Activated CD4-positive, alpha-beta T cell treated with anti-CD3 and anti-CD28 coated beads, Interleukin-2, amount 10 ng/mL, durations not matched to agents 7 days and 5 days (primary cell): ENCODE results near the gene LYRM2. TPM values are rescaled to one million over a fixed set of nuclear protein-coding genes. Genes with fewer than 3 reads are reported as not detected.
"Not testable (repeated sequence)": the region's sequence is repeated elsewhere in the genome, so short reads cannot be mapped to it uniquely, and the experiment has no call there.

Experiments used
- CTCF ChIA-PET: fragments of 350-600 bp; sonication (Branson Sonifier 250); formaldehyde crosslinking; loops from one replicate; lab custom pipeline; 2021; ENCODE audit warnings: antibody characterized with exemption; lab: Charles Lee
- POLR2A ChIA-PET: fragments of 350-600 bp; sonication (Branson Sonifier 250); formaldehyde crosslinking; loops from one replicate; lab custom pipeline; 2021; ENCODE audit warnings: antibody characterized with exemption; lab: Charles Lee
- DNase-seq: peaks from one replicate; pipeline ENCODE4 v3.0.0-alpha.2; 2020
- H3K27ac Mint-ChIP-seq: one replicate; pipeline ENCODE4 v1.8.0; 2021; ENCODE audit warnings: mild to moderate bottlenecking, moderate library complexity, mixed read lengths
- H3K27me3 Mint-ChIP-seq: one replicate; pipeline ENCODE4 v1.8.0; 2021; ENCODE audit warnings: mixed read lengths
- H3K36me3 Mint-ChIP-seq: one replicate; pipeline ENCODE4 v1.8.0; 2021; ENCODE audit warnings: low read depth, mixed read lengths
- H3K4me1 Mint-ChIP-seq: one replicate; pipeline ENCODE4 v1.8.0; 2021; ENCODE audit warnings: mixed read lengths
- H3K4me3 Mint-ChIP-seq: one replicate; pipeline ENCODE4 v1.8.0; 2021; ENCODE audit warnings: mild to moderate bottlenecking, moderate library complexity, mixed read lengths
- H3K9me3 Mint-ChIP-seq: one replicate; pipeline ENCODE4 v1.8.0; 2021; ENCODE audit warnings: mixed read lengths
- total RNA-seq, 2 experiments: library from RNA; stranded (reverse); gene quantifications; one replicate each; pipeline ENCODE4 v1.2.3, GENCODE V29; 2021

The LYRM2 gene
- total RNA-seq, 2 experiments from 2014 or later, result 28.0 to 32.0 TPM

DNA sequence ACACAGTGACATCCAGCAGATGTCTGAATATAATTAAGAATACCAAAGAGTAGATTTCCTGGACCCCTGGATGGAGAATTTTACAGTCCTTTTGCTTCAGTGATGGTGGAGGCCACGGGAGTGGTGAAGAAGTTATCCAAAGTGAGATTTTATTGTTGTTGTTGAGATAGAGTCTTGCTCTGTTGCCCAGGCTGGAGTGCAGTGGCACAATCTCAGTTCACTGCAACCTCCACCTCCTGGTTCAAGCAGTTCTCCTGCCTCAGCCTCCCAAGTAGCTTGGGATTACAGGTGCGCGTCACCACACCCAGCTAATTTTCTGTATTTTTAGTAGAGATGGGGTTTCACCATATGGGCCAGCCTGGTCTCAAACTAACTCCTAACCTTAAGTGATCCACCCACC lies 3.0 kb upstream of the LYRM2 start:
- H3K9me3 Mint-ChIP-seq, POLR2A ChIA-PET, H3K27ac Mint-ChIP-seq, DNase-seq, H3K4me3 Mint-ChIP-seq, H3K27me3 Mint-ChIP-seq: not testable (repeated sequence)
- H3K36me3 Mint-ChIP-seq, result peaks cover 49% of the 10 kb centered on the region
- H3K4me1 Mint-ChIP-seq, result peaks cover 28% of the 10 kb centered on the region
- CTCF ChIA-PET, result interaction anchor here (0.5 to 1.9 kb wide), 2 partner anchors 10 to 562 kb away, joined by 4 to 6 read pairs; no protein-coding TSS in a partner anchor

DNA sequence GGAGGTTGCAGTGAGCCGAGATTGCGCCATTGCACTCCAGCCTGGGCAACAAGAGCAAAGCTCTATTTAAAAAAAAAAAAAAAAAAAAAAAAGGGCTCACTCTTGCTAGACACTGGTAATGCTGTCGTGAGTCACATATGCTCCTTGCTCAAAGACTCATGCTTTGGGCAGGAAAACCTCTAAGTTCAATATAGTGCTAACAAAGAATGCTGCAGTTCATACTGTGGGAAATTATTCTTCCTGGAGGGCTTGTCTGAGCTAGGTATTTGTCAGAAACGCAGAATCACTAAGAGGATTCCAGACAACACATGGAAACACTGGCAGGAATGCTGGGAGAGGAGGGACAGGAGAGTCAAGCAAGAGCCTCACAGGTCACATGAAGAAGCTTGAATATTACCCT lies 2.3 kb upstream of the LYRM2 start:
- H3K4me3 Mint-ChIP-seq, result no peak overlapping the region
- ChIA-PET CTCF (interaction anchor here (0.6 kb wide), 1 partner anchor 1014 kb away, joined by 3 read pairs; no protein-coding TSS in a partner anchor), POLR2A (no interaction called here)
- H3K27ac Mint-ChIP-seq, result no peak overlapping the region
- H3K9me3 Mint-ChIP-seq, result no peaks in the 10 kb centered on the region
- DNase-seq, result no peak
- H3K27me3 Mint-ChIP-seq, result no peaks in the 10 kb centered on the region
- H3K36me3 Mint-ChIP-seq, result peaks cover 51% of the 10 kb centered on the region
- peaks cover 35% of the 10 kb centered on the region for H3K4me1 Mint-ChIP-seq

DNA sequence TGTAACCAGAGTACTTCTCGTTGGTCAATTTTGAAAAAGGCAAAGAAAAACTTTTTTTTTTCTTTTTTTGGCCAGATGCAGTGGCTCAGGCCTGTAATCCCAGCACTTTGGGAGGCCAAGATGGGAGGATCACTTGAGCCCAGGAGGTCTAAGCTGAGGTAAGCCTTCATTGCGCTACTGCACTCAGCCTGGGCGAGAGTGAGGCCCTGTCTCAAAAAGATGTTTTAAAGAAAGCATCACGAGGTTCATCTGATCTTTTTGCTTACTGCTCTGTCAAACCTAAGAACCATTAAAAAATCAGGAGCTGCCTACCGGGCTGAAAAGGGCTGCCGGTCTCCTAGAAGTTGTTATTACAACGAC lies 607 bp downstream of the LYRM2 start:
- H3K27me3 Mint-ChIP-seq, result no peaks in the 10 kb centered on the region
- H3K4me1 Mint-ChIP-seq, result peaks cover 39% of the 10 kb centered on the region
- POLR2A ChIA-PET, result no interaction called here
- peak overlapping the region; percentile 98 for H3K27ac Mint-ChIP-seq
- DNase-seq, result no peak
- peaks cover 47% of the 10 kb centered on the region for H3K36me3 Mint-ChIP-seq
- CTCF ChIA-PET, result interaction anchor here (0.6 to 1.9 kb wide), 8 partner anchors 10 to 266 kb away, joined by 3 to 5 read pairs (median 4); partner anchors contain the start of gene ANKRD6
- peak overlapping the region; percentile 93 for H3K4me3 Mint-ChIP-seq
- no peaks in the 10 kb centered on the region for H3K9me3 Mint-ChIP-seq

DNA sequence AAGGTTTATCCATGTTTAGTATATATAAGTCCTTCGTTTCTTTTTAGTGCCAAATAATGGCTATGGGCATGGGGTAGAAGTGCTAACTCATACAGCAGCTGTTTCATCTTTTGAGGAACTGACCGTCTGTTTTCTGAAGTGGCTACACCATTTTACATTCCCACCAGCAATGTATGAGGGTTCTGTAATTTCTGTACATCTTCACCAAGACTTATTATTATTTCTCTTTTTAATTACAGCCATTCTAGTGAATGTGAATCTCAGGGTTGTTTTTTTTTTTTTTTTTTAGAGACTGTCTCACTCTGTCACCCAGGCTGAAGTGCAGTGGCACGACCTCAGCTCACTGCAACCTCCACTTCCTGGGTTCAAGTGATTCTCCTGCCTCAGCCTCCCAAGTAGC lies 2.1 kb downstream of the LYRM2 start:
- not testable (repeated sequence) for H3K9me3 Mint-ChIP-seq
- H3K4me1 Mint-ChIP-seq, result peaks cover 39% of the 10 kb centered on the region

DNA sequence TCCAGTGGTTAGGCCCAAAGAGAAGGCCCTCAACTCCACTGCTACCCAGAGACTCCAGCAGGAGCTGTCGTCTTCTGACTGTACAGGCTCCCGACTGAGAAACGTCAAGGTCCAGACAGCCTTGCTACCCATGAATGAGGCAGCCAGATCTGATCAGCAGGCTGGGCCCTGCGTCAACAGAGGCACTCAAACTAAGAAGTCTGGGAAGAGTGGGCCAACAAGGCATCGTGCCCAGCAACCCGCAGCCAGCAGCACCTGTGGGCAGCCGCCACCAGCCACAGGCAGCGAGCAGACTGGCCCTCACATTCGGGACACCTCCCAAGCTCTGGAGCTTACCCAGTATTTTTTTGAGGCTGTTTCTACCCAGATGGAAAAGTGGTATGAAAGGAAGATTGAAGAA lies 8.1 kb downstream of the LYRM2 start:
- no peaks in the 10 kb centered on the region for H3K27me3 Mint-ChIP-seq
- H3K9me3 Mint-ChIP-seq, result no peaks in the 10 kb centered on the region
- peaks cover 17% of the 10 kb centered on the region for H3K36me3 Mint-ChIP-seq
- POLR2A ChIA-PET, result no interaction called here
- H3K4me1 Mint-ChIP-seq, result peaks cover 2% of the 10 kb centered on the region
- H3K27ac Mint-ChIP-seq, result peak overlapping the region; percentile 15
- CTCF ChIA-PET, result interaction anchor here (0.5 to 0.6 kb wide), 2 partner anchors 238 to 811 kb away, joined by 3 read pairs; no protein-coding TSS in a partner anchor
- no peak overlapping the region for H3K4me3 Mint-ChIP-seq
- DNase-seq, result no peak

More for the DNA sequence above, 2.1 kb downstream of the LYRM2 start:
- peaks cover 46% of the 10 kb centered on the region for H3K36me3 Mint-ChIP-seq
- CTCF ChIA-PET, H3K27me3 Mint-ChIP-seq, DNase-seq, H3K4me3 Mint-ChIP-seq, POLR2A ChIA-PET: not testable (repeated sequence)
- H3K27ac Mint-ChIP-seq, result peak overlapping the region; percentile 16

DNA sequence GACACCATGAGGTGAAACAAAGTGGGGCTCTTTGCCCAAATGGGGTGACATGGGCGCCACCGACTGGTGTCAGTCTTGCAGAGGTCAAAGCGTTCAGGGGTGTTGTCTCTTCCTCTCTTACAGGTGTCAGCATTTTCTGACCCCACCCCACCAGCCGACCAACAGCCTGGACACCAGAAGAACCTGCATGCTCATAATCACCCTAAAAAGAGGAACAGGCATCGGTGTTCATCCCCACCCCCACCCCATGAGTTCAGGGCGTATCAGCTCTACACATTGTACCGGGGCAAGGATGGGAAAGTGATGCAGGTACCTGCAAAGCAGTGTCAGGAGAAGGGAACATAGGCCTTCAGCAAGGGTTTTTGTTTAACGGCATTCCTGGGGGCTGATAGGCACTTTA lies 14.8 kb downstream of the LYRM2 start:
- H3K27ac Mint-ChIP-seq, result no peak overlapping the region
- ChIA-PET POLR2A (no interaction called here), CTCF (interaction anchor here (2.0 kb wide), 1 partner anchor 14 kb away, joined by 5 read pairs; the partner anchor contains the start of gene LYRM2)
- no peaks in the 10 kb centered on the region for H3K27me3 Mint-ChIP-seq
- no peak for DNase-seq
- no peaks in the 10 kb centered on the region for H3K4me1 Mint-ChIP-seq
- no peaks in the 10 kb centered on the region for H3K36me3 Mint-ChIP-seq
- H3K9me3 Mint-ChIP-seq, result no peaks in the 10 kb centered on the region
- no peak overlapping the region for H3K4me3 Mint-ChIP-seq

DNA sequence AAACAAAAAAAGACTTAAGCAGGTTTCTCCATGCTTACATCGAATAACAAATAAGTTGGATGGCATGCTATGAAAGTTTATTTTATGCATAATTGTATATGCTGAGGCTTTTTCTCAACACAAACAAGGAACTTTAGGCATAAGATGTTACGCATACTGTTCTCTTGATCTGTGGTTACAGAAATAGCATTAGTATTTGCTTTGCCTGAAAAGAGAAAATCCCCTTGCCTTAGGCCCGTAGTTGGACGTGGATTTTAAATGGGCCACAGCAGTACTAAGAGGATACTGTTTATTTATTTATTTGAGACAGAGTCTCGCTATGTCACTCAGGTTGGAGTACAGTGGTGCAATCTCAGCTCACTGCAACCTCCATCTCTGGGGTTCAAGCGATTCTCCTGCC lies 19.0 kb downstream of the LYRM2 start:
- no peaks in the 10 kb centered on the region for H3K9me3 Mint-ChIP-seq
- ChIA-PET CTCF (no interaction called here), POLR2A (no interaction called here)
- H3K4me3 Mint-ChIP-seq, result no peak overlapping the region
- DNase-seq, result no peak
- no peak overlapping the region for H3K27ac Mint-ChIP-seq
- no peaks in the 10 kb centered on the region for H3K36me3 Mint-ChIP-seq
- H3K27me3 Mint-ChIP-seq, result no peaks in the 10 kb centered on the region
- H3K4me1 Mint-ChIP-seq, result no peaks in the 10 kb centered on the region

DNA sequence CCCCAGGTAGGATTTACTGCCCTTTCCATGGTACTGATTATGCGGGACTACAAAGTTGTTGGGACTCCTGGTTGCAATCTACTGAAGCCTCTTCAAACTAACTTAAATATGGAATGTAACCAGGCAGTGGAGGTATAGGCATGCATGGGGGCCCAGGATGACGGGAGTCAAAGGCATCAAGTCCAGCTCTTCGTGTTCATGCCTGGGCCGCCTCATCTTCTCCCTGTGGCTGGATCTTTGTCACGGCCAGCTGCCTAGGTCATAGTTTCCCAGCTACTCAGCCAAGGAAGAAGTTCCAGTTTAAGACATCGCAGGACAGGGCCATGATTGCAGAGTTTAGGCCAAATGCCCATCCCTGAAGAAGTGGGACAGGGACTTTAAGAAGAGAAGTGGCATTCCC lies 20.5 kb downstream of the LYRM2 start:
- no peaks in the 10 kb centered on the region for H3K9me3 Mint-ChIP-seq
- no peak for DNase-seq
- ChIA-PET CTCF (interaction anchor here (1.1 to 2.1 kb wide), 2 partner anchors 20 to 185 kb away, joined by 3 to 4 read pairs; partner anchors contain the start of genes ANKRD6 and LYRM2), POLR2A (no interaction called here)
- H3K27me3 Mint-ChIP-seq, result no peaks in the 10 kb centered on the region
- no peaks in the 10 kb centered on the region for H3K4me1 Mint-ChIP-seq
- H3K27ac Mint-ChIP-seq, result no peak overlapping the region
- H3K4me3 Mint-ChIP-seq, result no peak overlapping the region
- no peaks in the 10 kb centered on the region for H3K36me3 Mint-ChIP-seq

DNA sequence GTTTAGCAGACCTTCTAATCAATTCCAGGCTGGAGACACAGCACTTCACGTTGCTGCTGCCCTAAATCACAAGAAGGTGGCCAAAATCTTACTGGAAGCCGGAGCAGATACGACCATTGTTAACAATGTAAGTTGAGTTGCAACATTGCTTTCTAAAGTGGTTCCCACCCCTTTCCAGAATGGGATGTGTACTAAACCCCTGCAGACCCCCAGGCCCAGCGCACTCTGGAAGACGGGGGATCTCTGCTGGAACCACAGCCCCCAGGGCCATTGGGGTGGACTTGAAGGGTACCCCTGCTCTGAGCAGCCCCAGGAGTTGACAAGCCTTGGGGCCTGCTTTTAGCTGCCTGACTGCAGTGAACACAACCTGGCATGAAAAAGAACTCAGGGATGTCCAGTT lies 22.0 kb downstream of the LYRM2 start:
- CTCF ChIA-PET, result interaction anchor here (0.6 to 2.1 kb wide), 3 partner anchors 17 to 184 kb away, joined by 3 to 5 read pairs (median 4); partner anchors contain the start of gene ANKRD6
- no peak for DNase-seq
- no peaks in the 10 kb centered on the region for H3K36me3 Mint-ChIP-seq
- no peaks in the 10 kb centered on the region for H3K27me3 Mint-ChIP-seq
- H3K27ac Mint-ChIP-seq, result no peak overlapping the region
- no peaks in the 10 kb centered on the region for H3K9me3 Mint-ChIP-seq
- no peak overlapping the region for H3K4me3 Mint-ChIP-seq
- POLR2A ChIA-PET, result no interaction called here
- H3K4me1 Mint-ChIP-seq, result peaks cover 10% of the 10 kb centered on the region

DNA sequence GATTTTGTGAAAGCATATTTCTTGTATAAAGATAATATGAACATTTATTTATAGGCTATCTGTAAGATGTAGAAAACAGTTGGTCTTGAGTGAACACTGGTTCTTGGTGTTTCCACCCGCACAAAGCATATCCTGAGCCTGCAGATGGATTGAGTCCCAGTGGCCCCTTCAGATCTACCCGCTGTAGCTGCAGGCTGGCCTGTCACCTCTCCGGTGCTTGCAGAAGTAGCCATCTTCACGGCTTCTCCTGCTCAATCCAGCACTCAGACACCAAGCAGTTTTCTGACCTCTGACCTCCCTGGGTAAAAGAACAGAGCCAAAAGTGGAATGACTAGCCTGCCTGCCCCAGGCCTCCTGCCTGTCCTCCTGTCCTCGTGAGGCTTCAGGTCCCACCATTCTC lies 22.7 kb downstream of the LYRM2 start:
- CTCF ChIA-PET, result interaction anchor here (0.9 to 1.1 kb wide), 2 partner anchors 12 to 39 kb away, joined by 3 to 5 read pairs; no protein-coding TSS in a partner anchor
- H3K9me3 Mint-ChIP-seq, result no peaks in the 10 kb centered on the region
- POLR2A ChIA-PET, result interaction anchor here (0.6 kb wide), 1 partner anchor 224 kb away, joined by 3 read pairs; no protein-coding TSS in a partner anchor
- no peak overlapping the region for H3K27ac Mint-ChIP-seq
- no peak overlapping the region for H3K4me3 Mint-ChIP-seq
- H3K4me1 Mint-ChIP-seq, result peaks cover 14% of the 10 kb centered on the region
- no peak for DNase-seq
- no peaks in the 10 kb centered on the region for H3K27me3 Mint-ChIP-seq
- H3K36me3 Mint-ChIP-seq, result no peaks in the 10 kb centered on the region

DNA sequence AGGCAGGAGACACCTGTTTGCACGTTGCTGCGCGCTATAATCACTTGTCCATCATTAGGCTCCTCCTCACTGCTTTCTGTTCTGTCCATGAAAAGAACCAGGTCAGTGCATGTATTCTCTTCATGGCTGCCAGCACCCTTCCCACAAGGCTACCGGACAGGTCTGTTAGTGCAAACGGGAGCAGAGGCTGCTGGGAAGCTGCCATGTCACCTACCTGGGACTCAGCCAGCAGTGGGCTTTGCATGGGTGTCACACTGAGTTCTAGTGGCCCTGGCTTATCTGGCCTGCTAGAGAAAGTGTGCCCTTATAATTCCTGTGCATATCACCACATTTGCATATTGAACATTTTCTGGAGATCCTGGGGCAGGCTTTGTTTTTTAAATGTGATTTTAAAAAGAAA lies 24.8 kb downstream of the LYRM2 start:
- no peak overlapping the region for H3K27ac Mint-ChIP-seq
- no peaks in the 10 kb centered on the region for H3K9me3 Mint-ChIP-seq
- POLR2A ChIA-PET, result no interaction called here
- no peaks in the 10 kb centered on the region for H3K27me3 Mint-ChIP-seq
- no peak for DNase-seq
- H3K4me3 Mint-ChIP-seq, result no peak overlapping the region
- CTCF ChIA-PET, result interaction anchor here (0.6 to 1.8 kb wide), 3 partner anchors 14 to 398 kb away, joined by 3 to 7 read pairs (median 3); no protein-coding TSS in a partner anchor
- peaks cover 17% of the 10 kb centered on the region for H3K4me1 Mint-ChIP-seq
- H3K36me3 Mint-ChIP-seq, result no peaks in the 10 kb centered on the region

DNA sequence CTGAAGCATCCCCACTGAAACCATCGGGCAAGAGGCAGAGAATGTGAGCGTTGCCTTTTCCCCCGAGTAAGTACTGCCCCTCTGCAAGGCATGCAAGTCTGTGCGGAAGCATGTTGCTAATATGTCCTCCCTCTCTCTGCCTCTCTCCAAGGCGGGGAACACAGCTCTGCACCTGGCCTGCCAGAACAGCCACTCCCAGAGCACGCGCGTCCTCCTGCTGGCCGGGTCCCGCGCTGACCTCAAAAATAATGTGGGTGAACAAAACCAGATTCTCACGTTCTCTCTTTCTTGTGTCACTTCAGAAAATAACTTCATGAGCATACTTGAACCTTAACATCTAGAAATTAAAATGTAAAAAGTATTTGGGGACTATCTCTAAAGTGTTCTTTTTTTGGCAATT lies 26.4 kb downstream of the LYRM2 start:
- Mint-ChIP-seq H3K4me3 (no peak overlapping the region), H3K27me3 (no peaks in the 10 kb centered on the region), H3K4me1 (peaks cover 17% of the 10 kb centered on the region), H3K27ac (no peak overlapping the region), H3K9me3 (no peaks in the 10 kb centered on the region), H3K36me3 (no peaks in the 10 kb centered on the region)
- ChIA-PET POLR2A (no interaction called here), CTCF (interaction anchor here (0.6 to 1.8 kb wide), 5 partner anchors 12 to 240 kb away, joined by 3 to 7 read pairs (median 3); no protein-coding TSS in a partner anchor)
- no peak for DNase-seq

DNA sequence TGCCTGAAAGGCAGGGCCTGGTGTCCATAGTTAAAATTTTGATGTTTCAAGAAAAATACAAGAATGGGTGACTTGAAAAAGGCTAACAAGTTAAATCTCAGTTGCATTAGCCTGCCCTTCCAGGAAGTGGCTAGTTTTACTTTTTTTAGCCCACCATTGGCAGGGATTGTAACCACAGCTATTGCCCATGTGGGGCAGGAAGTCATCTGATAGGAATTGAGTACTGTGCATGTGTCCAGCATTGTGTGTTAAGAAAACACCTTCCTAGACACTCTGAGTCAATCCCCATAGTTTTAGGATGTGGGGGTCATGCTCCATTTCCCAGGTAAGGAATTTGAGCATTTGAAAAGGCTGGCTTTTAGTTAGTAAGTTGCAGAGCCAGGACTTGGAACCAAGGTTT lies 26.9 kb downstream of the LYRM2 start:
- Mint-ChIP-seq H3K27ac (no peak overlapping the region), H3K9me3 (no peaks in the 10 kb centered on the region), H3K36me3 (no peaks in the 10 kb centered on the region), H3K27me3 (no peaks in the 10 kb centered on the region), H3K4me1 (peaks cover 17% of the 10 kb centered on the region), H3K4me3 (no peak overlapping the region)
- DNase-seq, result no peak
- CTCF ChIA-PET, result interaction anchor here (0.6 to 1.4 kb wide), 3 partner anchors 9 to 239 kb away, joined by 3 to 4 read pairs (median 3); no protein-coding TSS in a partner anchor
- POLR2A ChIA-PET, result no interaction called here
